Body of pancreas (tissue), 4 donors: ENCODE measurements around the gene CBR1. TPM values are rescaled to one million over a fixed set of nuclear protein-coding genes. Genes with fewer than 3 reads are reported as not detected.

Experiments used
- ATAC-seq: fragments of 150-250 bp; one replicate; pipeline ENCODE4 v1.9.1; 2016
- DNase-seq, 4 donors: peaks; one replicate each; pipeline ENCODE4 v3.0.0-alpha.2; 2019
- H3K27ac ChIP-seq, 4 donors: fragments of 200-600 bp; sonication (generic); 1 replicate in 3 of 4; 2 replicates in 1 of 4; pipeline versions ENCODE4 v1.5.1 to v1.6.1; 2016 to 2019; ENCODE audit warnings: mild to moderate bottlenecking in 1 of 4, mixed read lengths in 1 of 4, moderate library complexity in 1 of 4
- H3K27me3 ChIP-seq, 2 donors: fragments of 200-600 bp; sonication (generic); one replicate each; pipeline ENCODE4 v1.6.0; 2016; ENCODE audit warnings: mild to moderate bottlenecking in 1 of 2
- H3K36me3 ChIP-seq, 2 donors: fragments of 200-600 bp; sonication (generic); replicated peaks in 1 of 2; 2 replicates each; pipeline ENCODE4 v1.5.1; 2016; ENCODE audit warnings: low read depth in 2 of 2; ENCODE audit not compliant: insufficient read depth in 1 of 2
- H3K4me1 ChIP-seq: fragments of 200-600 bp; sonication (generic); one replicate; pipeline ENCODE4 v1.6.0; 2016
- H3K4me3 ChIP-seq, 2 donors: fragments of 200-600 bp; sonication (generic); 1 replicate in 1 of 2; 2 replicates in 1 of 2; pipeline ENCODE4 v1.5.1; 2016 to 2019
- H3K9me3 ChIP-seq, 3 donors: fragments of 200-600 bp; sonication (generic); 1 replicate in 2 of 3; 2 replicates in 1 of 3; pipeline ENCODE4 v1.5.1; 2016
- CTCF ChIP-seq, 7 experiments: fragments of 450-650 bp in 4 of 7; fragments of 200-600 bp in 3 of 7; sonication (generic) in 3 of 7; IDR thresholded peaks; one replicate each; pipeline ENCODE4 v1.5.1; 2016 to 2019; ENCODE audit warnings: antibody characterized with exemption in 7 of 7
- POLR2A ChIP-seq, 3 donors: fragments of 450-650 bp; IDR thresholded peaks; one replicate each; pipeline ENCODE4 v1.6.1; 2016; ENCODE audit warnings: antibody characterized with exemption in 3 of 3, mild to moderate bottlenecking in 2 of 3
- WGBS, 2 donors: methylation state at CpG; one replicate each; pipeline ENCODE4 v1.1.5; 2017; 5-methylcytosine and 5-hydroxymethylcytosine counted together
- intact Hi-C: fragments of 100-400 bp; cut with DNase I; formaldehyde crosslinking; loops from one replicate; pipeline ENCODE4 v1.15.1; 2023
- total RNA-seq, 2 donors: library from RNA; depleted of rRNA; stranded (reverse); fragments of >200 nt; gene quantifications; one replicate each; pipeline ENCODE4 v1.1.0, GENCODE V29; 2016

CBR1 gene
- total RNA-seq, 2 donors from 2014 or later = 78.8 to 80.7 TPM

- DNase-seq = no peak
- H3K27ac ChIP-seq = no peak overlapping the region
- intact Hi-C loops = no loop called here
- H3K36me3 ChIP-seq = no peaks in the 10 kb centered on the region
- no peak overlapping the region for H3K4me3 ChIP-seq
- H3K4me1 ChIP-seq = peaks cover 24% of the 10 kb centered on the region
- H3K9me3 ChIP-seq = no peaks in the 10 kb centered on the region
- no peak for ATAC-seq
- WGBS, 2 donors = 76 to 79% methylated on average over 14 of the region's 14 CpGs
- TF ChIP-seq POLR2A (IDR thresholded peaks at IDR 0.05) (no peak), CTCF (IDR thresholded peaks at IDR 0.05) (no peak)
- H3K27me3 ChIP-seq = no peaks in the 10 kb centered on the region
Observed at GRCh38 chr21:36063375-36064084, 6.3 kb upstream of the CBR1 start.

DNA sequence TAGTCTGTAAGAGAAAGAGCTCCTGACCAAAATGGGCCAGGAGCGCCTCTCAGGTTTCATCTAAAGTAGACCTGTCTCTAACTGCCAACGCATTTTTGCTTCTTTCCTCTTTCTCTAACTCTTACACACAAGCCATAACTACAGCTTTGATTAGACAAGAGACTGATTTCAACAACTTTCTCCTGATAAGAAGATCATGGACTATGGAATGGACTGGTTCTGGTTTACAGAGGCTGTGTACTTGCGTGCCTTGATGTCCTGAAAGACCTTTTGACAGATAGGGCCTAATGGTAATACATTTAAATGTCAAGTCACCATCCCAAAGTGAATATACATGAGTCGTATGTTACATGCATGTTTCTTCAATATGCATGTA lies 5.8 kb upstream of the CBR1 start:
- no peaks in the 10 kb centered on the region for H3K36me3 ChIP-seq
- ATAC-seq (no peak), DNase-seq (no peak)
- no peak for TF ChIP-seq CTCF (IDR thresholded peaks at IDR 0.05)
- no peak for TF ChIP-seq POLR2A (IDR thresholded peaks at IDR 0.05)
- WGBS, 2 donors = 83 to 90% methylated on average over 4 of the region's 4 CpGs
- H3K9me3 ChIP-seq = no peaks in the 10 kb centered on the region
- no peak overlapping the region for H3K4me3 ChIP-seq
- no peaks in the 10 kb centered on the region for H3K27me3 ChIP-seq
- intact Hi-C loops = no loop called here
- peaks cover 21% of the 10 kb centered on the region for H3K4me1 ChIP-seq
- no peak overlapping the region for H3K27ac ChIP-seq

GRCh38 chr21:36065497-36066036 lies 4.3 kb upstream of the CBR1 start:
- peaks cover 29% of the 10 kb centered on the region for H3K4me1 ChIP-seq
- no peaks in the 10 kb centered on the region for H3K9me3 ChIP-seq
- no peaks in the 10 kb centered on the region for H3K27me3 ChIP-seq
- peak overlapping the region in 3 of 4 donors; percentile 46 to 71 (median 52) for H3K27ac ChIP-seq
- H3K4me3 ChIP-seq = no peak overlapping the region
- TF ChIP-seq POLR2A (IDR thresholded peaks at IDR 0.05) = no peak
- no peak for TF ChIP-seq CTCF (IDR thresholded peaks at IDR 0.05)
- ATAC-seq (no peak), DNase-seq (peak; percentile 29 to 67 (median 51))
- H3K36me3 ChIP-seq = no peaks in the 10 kb centered on the region
- 28 to 30% methylated on average over 3 of the region's 3 CpGs for WGBS, 2 donors
- intact Hi-C loops = no loop called here

- Histone ChIP-seq H3K27ac (peak overlapping the region in 3 of 4 donors; percentile 67 to 85 (median 76)), H3K4me3 (no peak overlapping the region), H3K27me3 (no peaks in the 10 kb centered on the region), H3K9me3 (no peaks in the 10 kb centered on the region), H3K4me1 (peaks cover 52% of the 10 kb centered on the region), H3K36me3 (no peaks in the 10 kb centered on the region)
- DNase-seq (no peak), ATAC-seq (no peak)
- TF ChIP-seq POLR2A (IDR thresholded peaks at IDR 0.05) (no peak), CTCF (IDR thresholded peaks at IDR 0.05) (no peak)
- WGBS, 2 donors = 94 to 95% methylated on average over 5 of the region's 5 CpGs
- intact Hi-C loops = no loop called here
Observed at GRCh38 chr21:36068748-36069398, 951 bp upstream of the CBR1 start.
